NK-92 (cell line): ENCODE results near the gene PLEKHB2.
"Not testable (repeated sequence)": the region's sequence is repeated elsewhere in the genome, so short reads cannot be mapped to it uniquely, and the experiment has no call there.

Experiments
- DNase-seq: peaks from one replicate; lab custom pipeline; 2025; ENCODE audit not compliant: unreplicated experiment; lab: John Stamatoyannopoulos, UW

The PLEKHB2 gene

GRCh38 chr2:131142849-131143248 is 37.7 kb downstream of the PLEKHB2 start:
- DNase-seq = no peak

DNA sequence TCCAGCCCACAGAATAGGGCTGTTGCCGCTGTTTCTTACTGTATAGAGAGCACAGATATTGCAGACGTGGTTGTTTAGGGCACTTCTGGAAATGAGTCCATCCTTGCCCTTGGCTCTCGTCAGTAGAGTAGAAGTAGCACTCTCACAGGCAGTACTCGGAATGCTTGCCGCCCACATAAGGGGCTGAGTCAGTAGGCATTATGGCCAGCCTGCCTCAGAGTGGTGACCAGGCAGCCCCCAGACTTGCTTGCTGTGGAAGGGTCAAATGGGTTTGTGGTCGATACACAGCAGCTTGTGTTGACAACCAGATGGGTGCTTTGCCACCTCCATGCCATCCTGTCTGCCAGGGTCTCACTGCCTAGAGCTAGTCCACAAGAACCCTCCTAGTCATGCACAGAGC is 38.7 kb downstream of the PLEKHB2 start:
- DNase-seq = no peak

DNA sequence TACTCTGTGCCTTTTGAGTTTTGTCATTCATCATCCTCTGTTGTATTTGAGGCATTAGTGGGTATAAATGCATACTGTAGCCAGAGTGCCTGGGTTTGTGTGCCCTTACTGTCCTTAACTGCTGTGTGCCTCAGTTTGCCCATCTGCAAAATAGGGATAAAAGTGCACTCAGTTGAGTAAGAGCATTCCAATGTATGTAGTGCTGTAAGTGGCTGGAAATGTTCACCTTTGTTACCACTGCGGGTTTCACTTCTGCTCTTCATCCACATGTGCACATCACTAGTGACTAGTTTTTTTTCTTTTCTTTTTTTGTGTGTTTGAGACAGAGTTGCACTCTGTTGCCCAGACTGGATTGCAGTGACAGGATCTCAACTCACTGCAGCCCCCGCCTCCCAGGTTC is 39.9 kb downstream of the PLEKHB2 start:
- DNase-seq = no peak

DNA sequence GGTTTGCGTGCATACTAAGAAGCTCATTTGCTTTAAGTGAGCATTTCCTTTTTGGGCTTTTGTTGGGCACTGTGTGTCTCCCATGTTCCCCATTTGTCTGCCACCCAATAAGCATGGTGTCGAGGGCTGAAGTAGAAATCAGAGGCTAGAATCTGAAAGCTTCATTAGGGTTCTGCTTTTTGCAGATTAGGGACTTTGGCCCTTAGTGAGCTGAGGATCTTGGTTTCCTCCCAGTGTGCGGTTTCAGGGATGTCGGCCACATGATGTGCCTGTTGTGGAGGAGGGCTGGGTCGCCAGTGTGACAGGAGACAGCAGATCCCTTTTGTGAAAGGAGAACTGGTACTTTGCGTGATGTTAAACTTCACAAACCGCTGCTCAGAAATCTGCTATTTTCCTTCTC is 41.1 kb downstream of the PLEKHB2 start:
- no peak for DNase-seq

DNA sequence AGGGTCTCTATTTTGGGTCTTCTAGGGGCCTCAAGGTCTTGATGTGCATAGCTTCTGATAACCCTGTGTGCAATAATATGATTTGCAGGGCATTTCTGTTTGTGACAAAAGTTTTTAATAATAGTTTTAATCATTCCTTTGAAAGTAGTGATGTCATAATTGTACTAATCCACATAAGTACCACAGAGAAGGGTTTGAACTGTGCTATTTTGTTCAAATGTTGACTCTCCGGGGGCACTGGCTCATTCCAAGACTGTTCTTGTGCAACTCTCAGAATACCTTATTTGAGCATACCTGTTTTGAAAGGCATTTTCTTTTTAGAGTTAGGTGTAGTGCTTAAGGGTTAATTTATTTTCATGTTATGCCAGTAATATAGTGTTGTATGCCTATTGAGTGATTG is 41.6 kb downstream of the PLEKHB2 start:
- no peak for DNase-seq

- no peak for DNase-seq
Measured at GRCh38 chr2:131148426-131148825, 43.3 kb downstream of the PLEKHB2 start.

- not testable (repeated sequence) for DNase-seq
Measured at GRCh38 chr2:131150109-131150508, 45.0 kb downstream of the PLEKHB2 start.

GRCh38 chr2:131151398-131151797 is 46.3 kb downstream of the PLEKHB2 start:
- no peak for DNase-seq

DNA sequence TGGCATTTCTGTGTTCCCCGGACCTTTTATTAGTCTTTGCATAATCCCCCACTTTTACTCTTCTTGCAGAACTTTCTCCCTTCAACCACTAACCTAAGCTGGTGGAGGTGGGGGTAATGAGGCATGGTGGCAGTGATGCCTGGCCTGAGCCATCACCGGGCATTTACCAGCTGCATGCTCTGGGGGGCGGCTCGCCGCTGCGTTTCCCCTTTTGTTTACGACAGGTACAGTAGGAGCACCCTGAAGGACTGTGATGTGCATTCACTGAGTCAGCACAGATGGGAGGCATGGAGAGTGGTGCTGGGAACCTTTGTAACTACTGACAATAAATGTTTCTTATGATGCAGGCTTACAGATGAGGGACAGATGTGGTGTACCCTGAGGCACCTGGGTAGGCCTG is 46.9 kb downstream of the PLEKHB2 start:
- DNase-seq = no peak

DNA sequence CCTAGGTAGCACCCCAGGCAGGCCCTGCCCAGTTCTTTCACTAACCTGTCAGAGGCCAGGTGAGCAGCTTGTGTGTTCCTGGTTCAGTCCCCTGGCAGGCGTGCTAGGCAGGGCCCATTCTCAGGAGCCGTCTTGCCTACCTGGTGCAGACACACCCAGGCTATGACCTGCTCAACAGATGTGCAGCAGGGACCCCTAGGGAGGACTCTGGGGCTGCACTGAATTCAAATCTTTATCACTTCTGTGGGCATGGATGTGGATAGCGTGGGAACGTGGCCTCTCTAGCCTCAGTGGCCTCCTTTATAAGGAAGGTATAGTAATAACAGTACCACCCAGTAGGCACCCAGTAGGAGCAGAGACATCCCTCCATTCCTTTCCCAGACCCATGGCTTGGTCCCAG is 48.4 kb downstream of the PLEKHB2 start:
- no peak for DNase-seq

DNA sequence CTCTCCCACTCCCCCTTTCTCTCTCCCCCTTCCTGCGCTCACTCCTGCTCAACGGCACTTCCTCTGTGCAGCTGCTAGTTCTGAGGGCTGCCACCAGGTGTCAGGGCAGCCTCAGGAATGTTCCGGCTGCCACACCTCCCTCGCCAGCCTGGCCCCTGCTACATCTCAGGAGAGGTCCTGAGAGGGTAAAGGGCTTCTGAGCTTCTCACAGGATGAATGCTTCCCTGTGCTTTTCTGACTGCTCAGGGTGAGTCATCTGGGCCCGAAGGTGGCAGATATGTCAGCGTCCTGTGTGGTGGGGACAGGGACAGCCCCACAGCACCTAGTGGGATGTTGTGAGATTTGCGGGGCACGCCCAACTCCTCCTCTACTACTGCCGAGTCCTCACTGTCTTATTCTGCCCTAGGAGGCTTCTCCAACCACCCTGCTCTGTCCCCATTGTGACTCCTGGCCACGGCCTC is 49.0 kb downstream of the PLEKHB2 start:
- DNase-seq = no peak

DNA sequence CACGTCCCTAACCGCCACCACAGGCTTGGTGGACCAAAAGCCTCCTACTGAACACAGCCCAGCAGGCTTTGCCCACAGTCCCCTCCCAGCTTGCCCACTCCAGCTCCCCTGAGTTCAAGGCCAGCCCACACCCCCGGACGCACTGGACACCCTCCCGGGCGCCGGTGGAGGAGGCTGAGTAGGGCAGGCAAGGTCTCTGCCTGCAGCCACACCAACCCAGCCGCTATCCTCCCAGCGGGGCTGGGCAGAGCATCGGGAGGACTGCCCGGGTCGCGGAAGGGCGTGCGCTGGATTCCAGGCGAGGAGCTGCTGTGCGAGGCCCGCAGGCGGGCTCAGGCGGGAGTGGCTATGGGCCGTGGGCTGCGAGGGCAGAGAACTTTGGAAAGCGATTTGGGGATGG is 49.5 kb downstream of the PLEKHB2 start:
- DNase-seq = no peak

DNA sequence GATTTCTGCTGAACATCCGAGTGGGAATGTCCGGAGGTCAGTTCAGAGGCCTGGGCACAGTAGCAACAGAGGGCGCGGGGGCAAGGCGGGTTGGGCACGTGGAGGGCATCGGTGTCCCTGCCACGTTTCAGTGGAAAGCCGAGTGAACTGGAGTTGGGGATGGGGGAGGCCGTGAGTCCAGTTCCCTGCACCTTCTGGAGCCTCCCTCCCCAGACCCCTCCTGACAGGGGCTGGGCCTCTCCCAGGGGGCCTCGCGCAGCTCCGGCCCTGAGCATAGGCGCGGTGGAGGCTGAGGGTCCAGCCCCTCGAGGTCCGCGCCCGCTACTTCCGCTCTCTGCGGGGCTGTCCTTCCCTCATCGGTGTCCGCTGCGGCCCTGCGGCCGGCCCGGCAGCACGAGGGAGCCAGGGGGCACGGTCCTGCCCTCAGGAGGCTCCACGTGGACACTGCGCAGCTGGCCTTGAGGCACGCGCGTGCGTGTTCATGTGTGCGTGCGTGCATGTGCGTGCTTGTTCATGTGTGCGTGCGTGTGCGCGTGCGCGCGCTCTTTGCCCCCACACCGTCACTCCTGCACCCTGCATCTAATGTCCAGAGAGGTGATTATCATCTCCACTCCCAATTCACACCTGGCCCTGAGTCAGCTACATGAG is 50.2 kb downstream of the PLEKHB2 start:
- no peak for DNase-seq

- no peak for DNase-seq
Measured at GRCh38 chr2:131156452-131157149, 51.5 kb downstream of the PLEKHB2 start.

- not testable (repeated sequence) for DNase-seq
Measured at GRCh38 chr2:131165562-131165961, 60.4 kb downstream of the PLEKHB2 start.

DNA sequence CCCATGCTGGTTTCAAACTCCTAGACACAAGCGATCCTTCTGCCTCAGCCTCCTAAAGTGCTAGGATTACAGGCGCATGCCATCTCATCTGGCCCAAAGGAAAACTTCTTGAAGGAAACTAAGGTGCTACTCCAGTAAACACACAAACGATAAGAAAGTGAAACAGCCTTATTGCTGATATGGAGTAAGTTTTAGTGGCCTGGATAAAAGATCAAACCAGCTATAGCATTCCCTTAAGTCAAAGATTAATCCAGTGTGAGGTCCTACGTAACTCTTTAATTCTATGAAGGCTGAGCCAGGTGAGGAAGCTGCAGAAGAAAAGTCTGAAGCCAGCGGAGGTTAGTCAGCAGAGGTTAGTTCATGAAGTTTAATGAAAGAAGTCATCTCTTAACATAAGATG is 63.4 kb downstream of the PLEKHB2 start:
- DNase-seq = no peak

DNA sequence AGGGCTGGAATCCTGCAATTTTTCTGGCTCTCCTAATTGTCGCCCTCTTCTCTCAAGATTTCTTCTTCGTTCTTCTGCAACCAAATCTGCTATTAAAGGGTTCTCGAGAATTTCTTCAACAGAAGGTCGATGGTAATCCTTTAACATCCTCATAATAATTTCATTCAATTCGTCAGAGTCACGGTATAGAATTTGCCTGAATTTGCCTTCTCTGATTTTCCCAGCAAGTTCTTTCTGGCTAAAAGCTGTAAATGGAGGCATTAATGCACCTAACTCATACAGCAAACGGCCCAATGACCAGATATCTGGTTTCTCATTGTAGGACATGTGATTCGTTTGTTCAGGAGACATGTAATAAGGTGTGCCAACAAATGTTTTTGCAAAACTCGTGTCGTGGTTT is 72.9 kb downstream of the PLEKHB2 start:
- not testable (repeated sequence) for DNase-seq

DNA sequence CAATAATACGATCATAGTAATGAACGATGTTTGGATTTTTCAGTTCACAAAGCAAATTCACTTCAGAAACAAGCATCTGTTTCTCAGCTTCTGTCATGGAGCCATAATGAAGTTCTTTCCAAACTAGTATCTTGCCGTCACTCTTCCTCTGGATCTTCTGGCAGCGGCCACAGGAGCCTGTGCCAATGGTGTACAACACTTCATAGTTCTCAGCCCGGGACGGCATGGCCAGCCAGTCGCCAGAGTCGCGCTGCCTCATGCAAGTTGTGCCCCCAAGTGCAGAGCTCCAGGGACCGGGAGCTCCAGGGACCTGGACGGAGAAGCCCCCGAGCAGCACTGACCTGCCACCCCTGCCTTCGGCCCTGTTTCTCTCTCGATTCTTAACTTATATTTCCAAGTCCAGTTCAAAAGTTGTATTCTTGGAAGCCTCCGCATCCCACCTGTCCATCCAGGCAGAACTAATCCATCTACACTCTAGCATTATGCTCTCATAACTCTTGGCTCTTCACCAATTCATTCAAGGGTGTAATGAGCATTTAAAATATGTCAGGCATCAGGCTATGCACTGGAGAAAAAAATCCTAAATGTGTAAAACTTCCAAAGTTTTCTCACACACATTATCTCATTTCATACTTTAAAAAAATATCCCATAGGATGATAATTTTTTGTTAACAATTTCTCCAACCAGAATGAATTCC is 73.7 kb downstream of the PLEKHB2 start:
- not testable (repeated sequence) for DNase-seq

GRCh38 chr2:131181451-131181850 is 76.3 kb downstream of the PLEKHB2 start:
- DNase-seq = not testable (repeated sequence)

DNA sequence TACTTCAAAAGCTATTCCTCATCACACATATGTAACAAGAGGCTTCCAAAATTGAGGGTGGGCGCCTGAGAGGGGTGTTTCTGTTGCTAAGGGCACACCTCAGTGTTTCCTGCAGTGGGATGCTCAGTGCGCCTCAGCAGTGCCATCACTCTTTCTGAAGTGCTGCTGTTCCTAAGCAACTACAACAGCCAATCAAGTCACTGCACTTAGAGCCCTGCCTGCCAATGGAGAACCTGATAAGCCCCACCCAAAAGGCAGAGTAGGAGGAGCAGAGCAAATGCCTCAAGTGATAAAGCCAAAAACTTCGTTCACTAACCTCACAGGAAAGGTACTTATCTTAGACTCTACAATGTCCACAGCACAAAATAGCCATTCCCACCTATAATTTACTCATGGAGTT is 88.3 kb downstream of the PLEKHB2 start:
- DNase-seq = not testable (repeated sequence)

- not testable (repeated sequence) for DNase-seq
Measured at GRCh38 chr2:131196186-131196585, 91.0 kb downstream of the PLEKHB2 start.
